Erythroblast (primary cell): ENCODE measurements around the gene DAZL.

Experiments used
- DNase-seq, 2 experiments: peaks; one replicate each; lab custom pipeline; 2025; lab: John Stamatoyannopoulos, UW
- GATA1 ChIP-seq: IDR thresholded peaks from 2 replicates; pipeline ENCODE4 v1.6.1; 2011; ENCODE audit warnings: low read depth, mild to moderate bottlenecking, control low read depth, low read length, moderate library complexity
- POLR2A ChIP-seq: IDR thresholded peaks from 2 replicates; pipeline ENCODE4 v1.6.1; 2011; ENCODE audit warnings: mild to moderate bottlenecking, low read length

The DAZL gene

DNA sequence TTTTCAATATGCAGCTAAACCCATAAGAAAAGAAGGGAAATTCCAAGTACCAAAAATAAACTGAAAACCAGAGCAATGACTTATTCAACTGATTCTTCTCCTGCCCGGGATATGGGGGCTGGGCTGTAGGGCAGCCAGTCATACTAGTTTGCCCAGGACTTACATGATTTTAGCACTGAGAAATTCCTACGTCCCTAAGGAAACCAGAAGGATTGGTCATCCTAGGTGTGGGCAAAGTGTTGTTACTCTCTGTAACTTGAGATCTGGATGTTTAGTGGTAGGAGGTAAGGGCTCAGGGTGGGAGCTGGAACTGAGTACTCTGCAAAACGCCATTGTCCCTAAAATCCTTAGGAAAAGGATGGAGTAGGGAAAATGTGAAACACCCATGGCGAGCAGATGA, 1.2 kb upstream of the DAZL start:
- DNase-seq, result no peak
- TF ChIP-seq GATA1, result no peak
- TF ChIP-seq POLR2A, result no peak

DNA sequence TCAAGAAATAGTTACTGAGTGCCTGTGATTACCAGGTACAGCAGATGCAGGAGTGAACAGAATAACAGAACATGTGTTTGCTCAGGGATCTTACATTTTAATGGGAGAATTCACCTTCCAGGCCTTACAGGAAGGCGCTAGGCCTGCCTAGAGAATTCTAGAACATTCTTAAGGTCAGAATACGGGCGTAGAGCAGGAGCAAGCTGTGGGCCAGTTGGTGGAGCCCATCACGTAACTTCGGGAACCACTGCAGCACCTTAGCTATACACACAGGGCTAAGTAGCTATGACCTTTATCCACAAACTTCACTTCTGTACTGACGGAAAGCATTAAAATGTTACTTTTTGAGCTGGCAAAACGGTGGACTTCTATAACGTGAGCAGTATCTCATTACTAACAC, 743 bp upstream of the DAZL start:
- TF ChIP-seq GATA1, result no peak
- no peak for TF ChIP-seq POLR2A
- DNase-seq, result no peak

DNA sequence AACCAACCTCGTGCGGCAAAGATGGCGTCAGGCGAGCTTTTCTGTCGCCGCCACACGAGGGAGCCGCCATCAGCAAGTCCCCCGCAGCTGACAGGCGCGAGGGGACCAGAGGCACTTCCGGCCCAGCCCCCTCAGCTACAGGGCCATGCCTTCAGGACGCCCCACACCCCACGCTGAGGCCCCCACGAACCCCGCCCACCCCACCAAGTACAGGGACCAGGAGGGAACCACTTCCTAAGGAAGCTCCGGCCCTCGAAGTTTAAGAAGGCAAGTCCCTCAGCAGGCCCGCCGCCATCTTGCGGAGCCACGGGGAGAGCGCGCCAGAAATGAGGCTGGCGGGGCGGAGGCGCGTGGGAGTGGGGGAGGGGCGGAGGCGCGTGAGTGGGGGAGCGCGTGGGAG, 790 bp downstream of the DAZL start:
- no peak for DNase-seq
- TF ChIP-seq GATA1, result no peak
- no peak for TF ChIP-seq POLR2A

DNA sequence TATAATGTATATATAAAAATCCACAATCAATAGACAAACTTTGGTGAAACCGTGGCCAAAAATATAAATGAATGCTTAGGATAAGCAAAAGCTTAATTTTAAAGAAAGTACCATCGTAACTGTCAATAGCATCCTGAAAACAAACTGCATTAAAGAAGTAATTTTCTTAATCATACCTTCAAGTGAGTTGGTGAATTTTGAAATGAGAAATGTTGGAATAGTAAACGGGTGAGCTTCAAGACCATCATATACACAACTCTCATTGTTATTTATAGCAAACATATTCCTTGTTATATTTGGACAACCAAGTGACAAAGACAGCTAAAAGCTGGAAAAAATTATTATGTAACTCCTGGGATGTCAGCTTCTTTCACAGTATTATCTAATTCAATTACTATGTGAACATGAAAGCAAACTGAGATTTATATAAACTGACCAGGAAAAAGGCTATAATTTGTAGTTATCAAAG, 3.7 kb downstream of the DAZL start:
- TF ChIP-seq POLR2A, result no peak
- DNase-seq, result no peak

DNA sequence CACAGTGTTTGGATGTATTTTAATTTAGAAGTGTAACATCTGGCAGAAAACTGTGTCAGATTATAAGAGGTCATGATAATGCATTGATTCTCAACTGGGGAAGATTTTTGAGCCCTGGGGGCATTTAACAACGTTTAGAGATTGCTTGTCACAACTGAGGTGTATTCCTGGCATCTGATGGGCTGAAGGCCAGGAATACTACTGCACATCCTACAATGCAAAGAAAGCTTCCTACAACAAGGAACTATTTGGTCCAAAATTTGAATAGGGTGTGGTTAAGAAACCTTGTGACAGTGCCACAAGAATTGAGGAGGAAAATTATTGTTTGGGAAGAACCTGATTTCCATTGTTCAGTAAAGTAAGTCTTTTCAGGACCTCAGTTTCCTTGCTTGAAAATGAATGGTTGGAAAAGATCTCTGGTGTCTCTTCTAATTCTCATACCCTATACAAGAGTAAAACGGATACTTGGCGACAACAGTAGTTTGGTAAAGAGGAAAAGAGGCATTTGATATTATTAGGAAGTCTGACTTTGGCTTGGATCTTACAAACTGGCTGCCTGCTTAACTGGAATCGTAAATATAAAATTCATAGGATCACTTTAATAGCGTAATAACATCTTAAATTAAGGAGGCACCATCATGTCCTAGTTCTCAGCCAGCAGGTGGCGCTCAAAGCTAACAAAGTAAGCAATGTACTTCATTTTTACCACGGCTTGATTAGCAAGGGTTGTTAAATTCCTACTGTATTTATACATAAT, 4.3 kb downstream of the DAZL start:
- peak; percentile 81 to 91 for DNase-seq
- TF ChIP-seq POLR2A (no peak), GATA1 (no peak)

DNA sequence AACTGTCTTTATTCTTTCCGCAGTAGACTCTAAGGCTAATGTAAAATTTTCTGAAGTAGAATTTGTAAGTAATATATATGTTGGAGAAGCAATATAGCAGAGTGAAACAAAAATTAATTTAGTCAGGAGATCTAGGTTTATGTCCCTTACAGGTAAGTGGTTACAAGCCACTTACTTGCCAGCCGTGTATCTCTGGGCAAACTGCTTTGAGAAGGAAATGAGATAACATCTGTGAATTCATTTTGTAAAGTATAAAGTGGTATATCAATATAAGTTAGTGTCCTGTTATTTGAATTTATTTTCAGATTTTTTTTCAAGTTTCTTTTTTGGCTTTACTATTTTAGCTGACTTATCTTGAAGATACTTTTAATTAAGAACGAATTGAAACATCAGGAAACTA, 5.5 kb downstream of the DAZL start:
- DNase-seq, result no peak
- TF ChIP-seq GATA1 (no peak), POLR2A (no peak)

DNA sequence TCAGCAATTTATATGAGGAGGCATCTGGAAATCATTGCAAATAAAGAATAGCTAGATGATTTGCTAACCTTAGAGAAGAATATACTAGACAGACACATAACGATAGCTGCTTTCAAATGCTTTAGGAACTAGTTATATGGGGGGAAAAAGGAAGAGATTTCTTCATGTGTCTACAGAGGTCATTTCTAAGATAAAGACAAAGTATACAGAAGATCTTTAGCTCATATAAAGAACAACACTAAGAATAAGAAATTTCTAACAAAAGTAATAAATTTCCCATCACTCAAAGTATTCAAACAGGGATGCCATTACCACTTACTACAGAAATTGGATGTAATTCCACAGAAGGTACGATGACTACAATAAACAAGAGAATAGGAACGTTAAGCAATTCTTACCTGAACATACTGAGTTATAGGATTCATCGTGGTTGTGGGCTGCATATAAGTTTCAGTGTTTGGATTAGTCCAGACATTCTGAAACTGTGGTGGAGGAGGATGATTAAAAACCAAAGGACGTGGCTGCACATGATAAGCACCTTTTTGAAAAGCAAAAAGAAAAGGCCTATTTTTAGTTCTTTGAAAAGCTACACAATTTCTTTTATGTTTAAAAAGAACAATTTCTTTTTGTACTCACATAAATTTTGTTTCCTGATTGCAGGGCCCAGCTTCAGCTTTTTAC, 8.7 kb downstream of the DAZL start:
- no peak for DNase-seq
- no peak for TF ChIP-seq GATA1
- TF ChIP-seq POLR2A, result no peak

DNA sequence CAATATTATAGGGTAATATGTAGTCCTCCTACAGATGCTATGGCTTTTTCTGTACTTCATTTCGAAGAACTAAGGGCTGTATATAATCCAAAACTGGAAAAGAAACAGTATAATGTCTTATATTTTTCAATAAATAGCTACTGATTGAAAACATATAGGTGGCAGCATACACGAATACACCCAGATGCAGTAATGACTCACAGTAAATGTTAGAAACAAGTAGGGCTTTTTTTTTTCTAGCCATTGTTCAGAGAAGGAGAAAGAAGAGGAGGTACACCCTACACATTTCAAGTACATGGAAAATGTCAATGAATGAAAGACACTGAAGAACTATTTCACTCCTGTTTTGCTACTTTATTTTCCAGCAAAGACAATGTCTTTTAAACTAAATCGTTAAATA, 9.4 kb downstream of the DAZL start:
- TF ChIP-seq POLR2A, result no peak
- TF ChIP-seq GATA1, result no peak
- DNase-seq, result no peak

DNA sequence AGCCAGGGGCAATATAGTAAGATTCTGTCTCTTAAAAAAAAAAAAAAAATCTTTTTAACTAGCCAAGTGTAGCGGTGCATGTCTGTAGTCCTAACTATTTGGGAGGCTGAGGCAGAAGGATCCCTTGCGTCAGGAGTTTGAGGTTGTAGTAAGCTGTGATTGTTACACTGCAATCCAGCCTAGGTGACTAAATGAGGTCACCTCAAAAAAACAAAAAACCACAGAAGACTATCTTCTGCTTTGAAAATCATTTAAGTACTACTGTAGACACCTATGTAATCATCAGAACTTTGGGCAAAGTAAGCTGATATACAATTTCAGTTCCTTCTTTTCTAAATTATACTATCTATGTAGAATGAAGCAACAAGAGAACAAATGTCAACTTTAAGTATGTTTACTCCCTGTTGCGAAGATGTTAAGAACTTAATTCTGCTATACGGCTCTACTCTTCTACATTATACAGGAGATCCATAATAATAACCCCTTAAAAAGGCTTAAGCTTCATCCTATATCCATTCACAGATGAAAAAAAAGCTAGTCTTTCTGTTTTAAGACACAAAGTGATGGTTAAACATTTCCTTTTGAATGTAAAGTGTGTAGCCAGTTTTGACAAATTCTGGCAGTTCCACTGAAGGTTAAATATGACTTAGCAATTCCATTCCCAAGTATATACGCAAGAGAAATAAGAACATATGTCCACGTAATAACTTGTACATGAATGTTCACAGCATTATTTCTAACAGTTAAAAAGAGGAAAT, 15.2 kb downstream of the DAZL start:
- no peak for TF ChIP-seq GATA1
- no peak for TF ChIP-seq POLR2A
- DNase-seq, result no peak

DNA sequence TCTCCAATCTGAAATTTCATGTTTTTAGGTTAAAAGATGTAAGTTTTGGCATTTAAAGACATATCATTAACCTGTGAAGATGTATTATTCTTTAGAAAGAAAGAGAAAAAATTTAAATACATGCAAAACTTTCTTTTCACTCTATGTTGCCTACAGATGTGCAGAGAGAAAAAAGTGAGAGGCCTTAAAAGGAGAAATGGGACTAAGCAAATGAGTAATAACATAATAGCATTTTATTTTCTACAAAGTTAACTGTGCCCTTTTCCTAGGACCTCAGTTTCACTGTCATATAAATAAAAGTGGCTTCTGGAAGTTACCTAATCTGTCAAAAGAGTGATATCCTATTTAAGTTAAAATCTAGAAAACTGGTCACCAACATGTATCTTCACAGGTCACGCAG, 16.1 kb downstream of the DAZL start:
- TF ChIP-seq GATA1 (no peak), POLR2A (no peak)
- no peak for DNase-seq

DNA sequence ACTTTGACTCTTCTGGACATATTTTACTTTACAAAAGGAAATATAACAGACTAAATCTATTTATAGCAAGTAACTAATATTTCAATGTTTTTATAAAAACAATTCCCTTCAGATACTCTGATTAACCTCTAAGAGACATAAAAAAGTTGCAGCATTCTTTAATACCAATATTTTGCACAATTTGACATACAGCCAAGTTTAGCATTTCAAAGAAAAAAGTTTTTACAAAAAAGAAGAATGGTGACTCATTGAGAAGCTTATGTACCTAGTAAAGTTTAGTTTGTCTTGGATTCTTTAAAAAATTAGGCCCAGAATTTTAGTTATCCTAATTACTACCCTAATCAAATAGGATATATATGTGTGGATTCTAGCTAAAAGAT, 17.6 kb downstream of the DAZL start:
- no peak for DNase-seq
- TF ChIP-seq GATA1, result no peak
- no peak for TF ChIP-seq POLR2A

DNA sequence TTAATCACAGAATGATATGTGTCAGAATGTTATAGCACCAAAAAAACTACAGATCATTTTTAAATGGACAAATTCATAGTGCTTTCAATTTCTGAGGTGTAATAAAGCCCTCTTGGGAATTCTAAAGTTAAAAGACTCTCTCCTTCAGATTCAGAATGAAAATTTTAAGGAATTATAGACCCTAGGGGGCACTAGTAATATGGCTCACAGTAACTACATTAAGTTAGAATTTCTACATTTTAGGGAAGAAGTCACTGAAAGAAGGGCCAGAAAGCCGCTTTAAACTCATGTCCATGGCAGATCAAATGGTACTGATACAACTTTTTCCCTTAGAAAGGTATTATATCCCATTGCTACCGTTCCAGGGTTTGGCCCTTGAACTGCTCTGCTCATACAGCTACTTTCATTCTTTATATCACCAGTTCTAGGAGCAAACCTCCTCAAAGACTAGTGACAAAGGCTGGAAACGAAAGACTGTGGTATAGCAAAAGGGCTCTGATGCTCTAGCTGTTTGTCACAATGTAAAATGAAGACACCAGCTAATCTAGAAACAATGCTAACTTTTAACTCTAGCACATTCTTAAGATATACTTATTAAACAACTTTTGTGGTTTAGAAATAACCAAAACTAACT, 18.1 kb downstream of the DAZL start:
- TF ChIP-seq GATA1 (no peak), POLR2A (no peak)
- no peak for DNase-seq

DNA sequence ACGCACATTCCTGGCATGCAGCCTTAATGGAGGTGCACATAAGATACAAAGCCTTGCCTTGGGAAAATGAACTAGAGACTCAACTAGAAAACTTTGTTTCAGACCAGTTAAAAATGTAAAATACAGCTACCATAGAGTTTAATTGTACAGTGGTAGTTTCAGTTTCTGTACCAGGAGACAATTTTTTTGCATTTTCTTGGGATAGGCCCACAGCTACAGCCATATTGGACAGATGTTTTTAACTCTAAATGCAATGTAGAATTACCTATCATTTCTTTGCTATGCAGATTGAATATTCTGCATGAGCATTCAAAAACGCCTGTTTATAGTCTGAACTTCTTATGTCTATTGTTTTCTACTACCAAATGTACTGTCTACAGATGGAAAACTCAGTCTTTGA, 20.3 kb downstream of the DAZL start:
- DNase-seq, result no peak
- no peak for TF ChIP-seq GATA1
- TF ChIP-seq POLR2A, result no peak

DNA sequence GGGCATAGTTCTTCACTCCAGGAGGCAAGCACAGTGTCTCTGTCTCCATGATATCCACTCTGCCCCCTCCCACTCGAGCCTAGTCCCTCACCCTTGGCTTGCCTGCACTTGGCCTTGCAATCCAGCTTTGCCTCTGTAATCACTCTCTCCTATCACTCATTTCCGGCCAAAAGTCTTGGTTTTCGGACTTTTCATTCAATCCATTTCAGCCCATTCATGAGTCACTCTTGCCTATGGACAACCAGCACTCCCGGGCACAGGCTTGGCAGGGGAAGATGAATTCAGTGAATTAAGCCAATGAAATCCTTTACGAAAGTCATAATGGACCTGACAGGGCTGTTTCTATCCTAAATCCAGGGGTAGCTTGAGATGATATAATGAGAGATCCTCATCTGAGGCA, 21.7 kb downstream of the DAZL start:
- DNase-seq, result no peak
- TF ChIP-seq POLR2A, result no peak
- TF ChIP-seq GATA1, result no peak
